ENCODE measurements around the gene TMOD4.

DNA sequence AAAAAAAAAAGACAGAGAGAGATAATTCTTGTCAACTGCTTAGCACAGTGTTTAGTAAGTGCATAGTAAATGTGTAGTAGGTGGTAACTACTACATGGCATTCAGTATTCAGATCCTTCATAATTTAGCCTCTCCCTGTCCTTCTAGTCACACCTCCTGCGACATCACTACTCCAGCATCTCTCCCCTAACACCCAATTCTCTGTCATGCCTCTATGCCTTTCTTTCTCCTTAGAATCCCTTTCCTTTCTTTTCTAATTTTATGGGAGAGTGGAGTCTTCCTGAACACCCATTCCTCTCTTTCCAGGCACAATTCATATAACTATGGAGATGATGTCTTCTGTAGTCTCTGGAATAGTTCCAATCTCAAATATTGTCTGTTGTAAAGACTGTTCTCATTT is 18.1 kb upstream of the TMOD4 start:
- TF ChIP-seq, protein P1, sequence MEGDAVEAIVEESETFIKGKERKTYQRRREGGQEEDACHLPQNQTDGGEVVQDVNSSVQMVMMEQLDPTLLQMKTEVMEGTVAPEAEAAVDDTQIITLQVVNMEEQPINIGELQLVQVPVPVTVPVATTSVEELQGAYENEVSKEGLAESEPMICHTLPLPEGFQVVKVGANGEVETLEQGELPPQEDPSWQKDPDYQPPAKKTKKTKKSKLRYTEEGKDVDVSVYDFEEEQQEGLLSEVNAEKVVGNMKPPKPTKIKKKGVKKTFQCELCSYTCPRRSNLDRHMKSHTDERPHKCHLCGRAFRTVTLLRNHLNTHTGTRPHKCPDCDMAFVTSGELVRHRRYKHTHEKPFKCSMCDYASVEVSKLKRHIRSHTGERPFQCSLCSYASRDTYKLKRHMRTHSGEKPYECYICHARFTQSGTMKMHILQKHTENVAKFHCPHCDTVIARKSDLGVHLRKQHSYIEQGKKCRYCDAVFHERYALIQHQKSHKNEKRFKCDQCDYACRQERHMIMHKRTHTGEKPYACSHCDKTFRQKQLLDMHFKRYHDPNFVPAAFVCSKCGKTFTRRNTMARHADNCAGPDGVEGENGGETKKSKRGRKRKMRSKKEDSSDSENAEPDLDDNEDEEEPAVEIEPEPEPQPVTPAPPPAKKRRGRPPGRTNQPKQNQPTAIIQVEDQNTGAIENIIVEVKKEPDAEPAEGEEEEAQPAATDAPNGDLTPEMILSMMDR (IDR thresholded peaks at IDR 0.05), result no peak
- TF ChIP-seq POLR2A (IDR thresholded peaks at IDR 0.05) (no peak), EP300 (IDR thresholded peaks at IDR 0.05; ENCODE audit: low read depth) (no peak)

Measured in transverse colon (tissue), 3 donors.